GM12892 (cell line): ENCODE data around the gene MOV10.
A peak's percentile ranks its signal among the peaks of the same experiment; 100 is the strongest.

Experiments used
- POLR2A ChIP-seq: IDR thresholded peaks from 2 replicates; pipeline ENCODE4 v1.6.1; 2011; ENCODE audit warnings: low read depth, low read length, control low read depth
- POLR2AphosphoS5 ChIP-seq: IDR thresholded peaks from 2 replicates; pipeline ENCODE4 v1.6.1; 2011; ENCODE audit warnings: low read depth, low read length, control low read depth
- TAF1 ChIP-seq: IDR thresholded peaks from 2 replicates; pipeline ENCODE4 v1.6.1; 2011; ENCODE audit warnings: low read depth, mild to moderate bottlenecking, control low read depth, low read length, borderline replicate concordance

DNA sequence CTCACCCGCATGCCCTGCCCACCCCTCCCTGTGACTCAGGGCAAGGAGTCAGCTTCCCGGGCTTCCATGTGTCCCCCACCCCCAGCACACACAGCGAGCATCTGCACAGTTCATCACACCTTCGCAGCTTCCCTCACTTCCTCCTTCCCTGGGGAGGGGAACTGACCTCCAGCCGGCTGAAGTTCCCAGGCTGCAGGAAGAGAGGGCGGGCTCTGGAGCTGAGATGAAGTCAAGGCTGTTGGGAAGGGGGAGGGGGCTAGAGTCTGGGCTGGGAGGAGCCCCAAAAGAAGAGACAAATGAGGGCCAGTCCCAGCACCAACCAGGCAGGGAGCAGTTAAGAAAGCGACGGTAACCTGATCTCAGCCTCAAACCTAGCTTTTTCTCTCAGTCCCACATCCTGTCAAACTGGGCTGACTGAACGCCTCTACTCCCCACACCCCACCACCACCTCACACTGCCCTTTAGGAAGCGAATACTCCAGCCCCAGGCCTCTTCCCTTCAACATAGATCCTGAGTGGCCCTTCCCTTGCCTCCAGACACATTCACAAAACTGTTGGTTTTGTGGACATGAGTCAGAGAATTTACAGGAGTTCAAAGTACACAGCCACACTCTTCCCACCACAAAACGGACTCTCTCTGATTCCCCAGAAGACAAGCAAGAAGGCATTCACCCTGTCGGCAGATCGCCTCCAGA is 30.6 kb downstream of the MOV10 start:
- TF ChIP-seq POLR2A: peak; percentile 80
- TF ChIP-seq TAF1: peak; percentile 31; the same call in 1 of the 2 replicates
- TF ChIP-seq POLR2AphosphoS5: peak; percentile 84
